Measurements from ENCODE around the gene PHAF1.
"Not testable (repeated sequence)": the region's sequence is repeated elsewhere in the genome, so short reads cannot be mapped to it uniquely, and the experiment has no call there.

The PHAF1 gene

DNA sequence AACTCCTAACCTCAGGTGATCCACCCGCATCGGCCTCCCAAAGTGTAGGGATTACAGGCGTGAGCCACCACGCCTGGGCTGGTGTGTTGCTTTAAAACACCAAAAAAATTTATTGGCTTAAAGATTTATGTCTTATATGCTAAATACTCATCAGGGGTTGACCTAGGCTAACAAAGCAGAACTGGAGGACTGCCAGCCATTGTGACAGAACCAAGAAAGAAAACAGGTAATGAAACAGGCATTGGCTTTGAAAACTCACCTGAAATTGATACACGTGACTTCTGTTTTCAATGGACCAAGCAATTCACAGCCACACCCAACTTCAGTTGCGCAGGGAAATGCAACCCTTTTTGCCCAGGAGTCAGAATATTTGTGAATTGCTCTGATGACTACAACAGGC, 4.9 kb upstream of the PHAF1 start:
- in situ Hi-C loops (cut with HindIII; ENCODE audit: low sequenced_read_pairs): no loop called here

DNA sequence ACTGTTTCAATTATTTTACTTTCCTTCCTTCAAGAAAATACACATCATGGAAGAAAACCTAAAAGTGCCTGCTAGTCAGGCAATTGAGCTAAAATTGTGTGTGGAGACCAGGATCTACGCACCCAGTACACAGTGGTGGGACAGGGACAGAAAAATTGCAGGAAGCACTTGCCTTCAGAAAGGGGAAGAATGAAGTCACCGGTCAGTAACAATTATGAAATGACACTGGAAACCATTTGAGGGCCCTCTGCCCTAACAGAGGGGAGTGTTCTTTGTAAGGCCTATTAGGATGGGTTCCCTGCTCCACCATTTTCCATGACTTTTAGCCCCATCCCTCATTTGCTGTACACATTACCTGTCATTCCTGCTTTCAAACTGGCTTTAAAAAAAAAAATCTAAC, 4.5 kb upstream of the PHAF1 start:
- in situ Hi-C loops (cut with HindIII; ENCODE audit: low sequenced_read_pairs): no loop called here

DNA sequence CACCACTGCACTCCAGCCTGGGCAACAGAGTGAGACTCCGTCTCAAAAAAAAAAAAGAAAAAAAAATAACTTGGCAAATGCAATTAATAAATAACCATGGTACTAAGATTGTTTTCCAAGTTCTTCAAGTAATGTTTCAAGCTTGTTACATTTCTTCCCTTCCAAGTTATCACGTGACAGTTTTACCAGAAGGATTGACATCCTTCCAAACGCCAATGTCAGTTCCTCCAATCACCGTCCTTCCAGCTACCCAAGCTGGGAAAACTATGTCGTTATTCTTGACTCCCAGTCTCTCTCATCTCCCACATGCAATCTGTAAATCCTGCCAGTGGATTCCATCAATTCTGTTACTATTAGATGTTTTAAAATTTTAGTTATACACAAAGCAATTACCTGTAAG, 3.9 kb upstream of the PHAF1 start:
- in situ Hi-C loops (cut with HindIII; ENCODE audit: low sequenced_read_pairs): no loop called here

DNA sequence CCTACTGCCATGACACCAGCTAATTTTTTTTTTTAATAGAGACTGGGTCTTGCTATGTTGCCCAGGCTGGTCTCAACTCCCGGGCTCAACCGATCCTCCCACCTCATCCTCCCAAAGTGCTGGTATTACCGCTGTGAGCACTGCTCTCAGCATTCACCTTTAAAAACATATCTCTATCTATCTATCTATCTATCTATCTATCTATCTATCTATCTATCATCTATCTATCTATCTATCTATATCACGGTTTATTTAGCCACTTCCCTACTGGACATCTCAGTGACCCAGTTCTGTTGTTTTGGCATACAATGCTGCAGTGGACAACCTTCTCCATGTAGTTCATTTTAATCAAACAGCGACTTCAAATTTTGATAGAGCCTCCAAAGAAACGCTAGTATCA, 1.3 kb upstream of the PHAF1 start:
- in situ Hi-C loops (cut with HindIII; ENCODE audit: low sequenced_read_pairs): no loop called here

DNA sequence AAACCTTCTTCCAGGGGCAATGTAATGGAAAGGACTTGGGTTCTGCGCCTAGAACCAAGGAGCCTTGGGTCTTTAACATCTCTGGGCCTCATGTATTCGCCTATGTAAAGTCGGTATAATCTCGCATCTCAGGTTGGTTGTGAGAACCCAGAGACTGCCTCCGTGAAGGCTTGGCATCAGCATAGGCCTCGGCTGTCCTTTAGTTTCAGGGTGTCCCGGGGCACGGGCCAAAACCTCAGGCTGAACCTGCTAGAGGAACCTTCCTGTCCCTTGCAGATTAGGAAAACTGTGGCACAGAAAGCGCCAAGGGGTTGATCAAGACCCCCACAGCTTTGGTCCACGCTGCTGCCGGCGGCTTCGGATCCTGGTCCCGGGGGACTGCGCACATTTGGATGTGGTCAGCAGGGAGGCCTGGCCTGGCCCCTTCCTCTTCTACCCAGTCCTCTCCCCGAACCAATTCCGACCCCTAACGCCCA, 772 bp upstream of the PHAF1 start:
- in situ Hi-C loops (cut with HindIII; ENCODE audit: low sequenced_read_pairs): no loop called here

DNA sequence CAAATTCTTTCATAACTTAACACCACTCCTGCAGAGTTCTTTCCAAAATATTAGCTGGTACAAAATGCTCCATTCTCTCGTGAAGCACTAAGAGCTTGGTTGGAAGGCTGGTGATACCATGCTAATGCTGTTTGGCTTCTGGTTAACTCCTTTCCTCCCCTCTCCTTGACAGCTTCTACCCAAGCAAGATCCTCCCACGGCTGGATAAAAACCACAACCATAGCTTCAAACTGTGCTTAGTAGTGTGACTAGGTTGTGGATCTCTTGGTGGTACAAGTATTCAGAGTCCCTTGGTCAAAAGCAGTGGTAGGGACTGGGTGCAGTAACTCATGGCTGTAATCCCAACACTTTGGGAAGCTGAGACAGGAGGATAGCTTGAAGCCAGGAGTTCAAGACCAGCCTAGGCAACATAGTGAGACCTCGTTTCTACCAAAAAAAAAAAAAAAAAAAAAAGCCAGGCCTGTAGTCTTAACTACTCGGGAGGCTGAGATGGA, 2.3 kb downstream of the PHAF1 start:
- in situ Hi-C loops (cut with HindIII; ENCODE audit: low sequenced_read_pairs): no loop called here

DNA sequence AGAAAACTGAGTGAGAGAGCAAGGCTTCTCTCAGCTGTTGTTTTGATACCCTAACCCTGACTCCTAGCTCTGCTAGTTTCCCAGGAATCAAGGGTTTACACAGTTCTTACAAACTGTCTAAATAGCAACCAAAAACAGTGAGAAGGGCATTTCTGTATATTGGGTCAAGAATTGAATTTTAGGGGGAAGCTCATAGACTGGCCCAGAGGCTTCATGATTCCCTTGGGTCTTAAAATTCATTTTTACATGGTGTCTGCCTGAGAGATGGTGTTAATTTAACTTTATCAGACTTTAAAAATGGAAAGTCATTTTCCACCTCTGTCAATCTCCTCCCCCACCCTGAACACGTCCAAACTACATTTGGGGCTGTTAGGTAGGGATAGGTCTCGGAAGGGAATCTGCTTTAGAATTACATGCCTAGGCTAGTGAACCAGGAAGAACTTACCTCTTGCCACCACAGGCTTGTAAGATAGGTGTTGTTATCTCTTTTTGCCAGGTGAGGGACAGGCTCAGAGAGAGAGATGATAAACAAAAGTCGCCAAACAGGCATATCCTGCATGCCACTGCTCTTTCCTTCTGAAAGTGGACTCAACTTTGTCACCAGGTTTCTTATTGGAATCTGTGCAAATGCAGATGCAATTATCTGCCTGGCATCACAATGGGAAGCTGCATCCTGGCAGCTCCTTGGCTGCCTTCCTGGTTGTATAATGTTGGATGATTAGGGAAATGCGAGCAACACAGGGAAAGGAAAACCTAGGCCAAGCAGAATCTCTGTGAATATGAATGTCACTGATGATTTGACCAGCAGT, 3.1 kb downstream of the PHAF1 start:
- in situ Hi-C loops (cut with HindIII; ENCODE audit: low sequenced_read_pairs): no loop called here

DNA sequence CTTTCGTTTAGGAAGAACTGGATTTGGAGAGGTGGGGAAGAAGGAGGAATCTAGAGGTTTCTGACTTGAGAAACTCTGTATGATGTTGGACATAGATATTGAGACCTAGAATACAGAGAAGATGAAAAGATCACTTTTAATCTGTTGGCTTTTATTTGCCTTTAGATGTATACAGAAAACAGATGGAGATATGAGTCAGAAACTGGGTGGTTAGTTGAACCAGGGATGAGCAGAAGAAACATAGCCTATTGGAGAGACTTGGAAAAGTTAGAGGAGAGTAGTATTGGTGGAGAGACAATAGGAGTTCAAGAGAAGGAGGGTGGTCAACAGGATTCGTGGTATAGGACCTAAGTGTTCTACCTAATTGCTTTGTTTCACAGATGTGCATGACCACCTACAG, 5.1 kb downstream of the PHAF1 start:
- in situ Hi-C loops (cut with HindIII; ENCODE audit: low sequenced_read_pairs): no loop called here

DNA sequence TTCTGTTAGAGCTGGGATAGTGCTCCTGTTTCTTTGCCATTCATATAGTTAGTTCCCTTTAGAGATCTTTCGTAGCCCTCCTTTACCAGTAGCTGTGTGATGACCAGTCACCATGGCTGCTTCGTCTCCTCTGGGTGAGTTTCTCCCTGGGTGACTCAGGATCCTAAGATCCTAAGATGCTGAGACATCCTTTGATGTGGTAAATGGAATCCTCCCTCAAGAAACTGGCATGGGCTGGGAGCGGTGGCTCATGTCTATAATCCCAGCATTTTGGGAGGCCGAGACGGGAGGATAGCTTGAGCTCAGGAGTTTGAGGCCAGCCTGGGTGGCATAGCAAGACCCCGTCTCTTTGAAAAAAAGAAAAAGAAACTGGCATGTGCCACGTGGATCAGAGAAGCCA, 5.9 kb downstream of the PHAF1 start:
- in situ Hi-C loops (cut with HindIII; ENCODE audit: low sequenced_read_pairs): no loop called here

DNA sequence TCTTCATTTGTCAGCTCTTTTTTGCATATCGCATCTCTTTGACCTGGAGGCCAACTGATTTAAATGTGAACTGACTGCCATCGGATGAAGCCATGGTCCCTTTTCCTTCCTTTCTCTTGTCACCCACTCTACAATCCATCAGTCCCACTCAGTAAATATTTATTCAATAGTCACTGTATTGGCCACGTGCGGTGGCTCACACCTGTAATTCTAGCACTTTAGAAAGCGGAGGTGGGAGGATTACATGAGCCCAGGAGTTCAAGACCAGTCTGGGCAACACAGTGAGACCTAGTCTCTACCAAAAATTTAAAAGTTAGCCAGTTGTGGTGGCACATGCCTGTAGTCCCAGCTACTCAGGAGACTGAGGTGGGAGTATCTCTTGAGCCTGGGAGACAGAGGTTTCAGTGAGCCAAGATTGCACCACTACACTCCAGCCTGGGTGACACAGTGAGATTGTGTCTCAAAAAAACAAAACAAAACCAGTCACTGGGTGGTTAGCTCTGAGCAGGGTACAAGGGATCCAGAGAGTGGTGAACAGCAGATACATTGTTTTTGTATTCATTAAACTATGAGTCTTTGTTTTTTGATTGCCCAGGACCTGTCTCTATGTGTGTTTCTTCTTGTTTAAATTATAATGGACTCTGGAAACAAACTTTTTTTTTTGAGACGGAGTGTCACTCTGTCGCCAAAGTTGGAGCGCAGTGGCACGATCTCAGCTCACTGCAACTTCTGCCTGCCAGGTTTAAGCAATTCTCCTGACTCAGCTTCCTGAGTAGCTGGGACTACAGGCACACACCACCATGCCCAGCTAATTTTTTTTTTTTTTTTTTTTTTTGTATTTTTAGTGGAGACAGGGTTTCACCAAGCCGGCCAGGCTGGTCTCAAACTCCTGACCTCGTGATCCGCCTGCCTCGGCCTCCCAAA, 6.9 kb downstream of the PHAF1 start:
- in situ Hi-C loops (cut with HindIII; ENCODE audit: low sequenced_read_pairs): no loop called here

DNA sequence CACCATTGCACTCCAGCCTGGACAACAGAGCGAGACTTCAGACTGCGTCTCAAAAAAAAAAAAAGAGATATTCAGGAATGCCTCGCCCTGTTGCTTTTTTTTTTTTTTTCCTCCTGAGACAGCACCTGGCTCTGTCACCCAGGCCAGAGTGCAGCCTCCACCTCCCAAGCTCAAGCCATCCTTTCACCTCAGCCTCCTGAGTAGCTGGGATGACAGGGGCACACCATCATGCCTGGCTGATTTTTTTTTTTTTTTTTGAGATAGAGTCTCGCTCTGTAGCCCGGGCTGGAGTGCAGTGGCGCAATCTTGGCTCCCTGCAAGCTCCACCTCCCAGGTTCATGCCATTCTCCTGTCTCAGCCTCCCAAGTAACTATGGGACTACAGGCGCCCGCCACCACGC, 8.0 kb downstream of the PHAF1 start:
- in situ Hi-C loops (cut with HindIII; ENCODE audit: low sequenced_read_pairs): no loop called here

DNA sequence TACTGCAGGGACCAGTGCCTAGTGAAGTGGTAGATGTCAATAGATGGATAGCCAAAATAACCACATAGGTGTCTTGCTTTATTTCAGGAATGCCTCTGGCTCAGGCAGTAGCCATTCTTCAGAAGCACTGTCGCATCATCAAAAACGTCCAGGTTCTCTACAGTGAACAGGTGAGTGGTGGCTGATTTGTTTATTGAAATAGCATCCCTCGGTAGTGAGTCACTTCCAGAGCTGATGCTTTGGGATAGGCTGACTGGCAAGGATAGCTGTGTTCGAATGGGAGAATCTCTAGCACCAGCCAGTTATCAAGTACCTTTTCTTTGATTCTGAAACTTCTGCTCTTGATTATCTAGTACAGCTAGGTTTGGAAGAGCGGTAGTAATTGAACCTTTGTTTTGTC, 10.3 kb downstream of the PHAF1 start:
- in situ Hi-C loops (cut with HindIII; ENCODE audit: low sequenced_read_pairs): no loop called here

DNA sequence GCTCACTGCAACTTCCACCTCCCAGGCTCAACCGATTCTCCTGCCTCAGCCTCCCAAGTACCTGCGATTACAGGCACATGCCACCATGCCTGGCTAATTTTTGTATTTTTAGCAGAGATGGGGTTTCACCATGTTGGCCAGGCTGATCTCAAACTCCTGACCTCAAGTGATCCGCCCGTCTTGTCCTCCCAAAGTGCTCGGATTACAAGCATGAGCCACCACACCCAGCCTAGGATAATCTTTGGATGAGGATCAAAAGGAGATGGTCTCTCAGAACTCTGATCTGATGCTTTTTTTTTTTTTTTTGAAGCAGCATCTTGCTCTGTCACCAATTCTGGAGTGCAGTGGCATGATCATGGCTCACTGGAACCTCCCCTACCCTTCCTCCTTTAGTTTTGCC, 13.1 kb downstream of the PHAF1 start:
- in situ Hi-C loops (cut with HindIII; ENCODE audit: low sequenced_read_pairs): not testable (repeated sequence)

DNA sequence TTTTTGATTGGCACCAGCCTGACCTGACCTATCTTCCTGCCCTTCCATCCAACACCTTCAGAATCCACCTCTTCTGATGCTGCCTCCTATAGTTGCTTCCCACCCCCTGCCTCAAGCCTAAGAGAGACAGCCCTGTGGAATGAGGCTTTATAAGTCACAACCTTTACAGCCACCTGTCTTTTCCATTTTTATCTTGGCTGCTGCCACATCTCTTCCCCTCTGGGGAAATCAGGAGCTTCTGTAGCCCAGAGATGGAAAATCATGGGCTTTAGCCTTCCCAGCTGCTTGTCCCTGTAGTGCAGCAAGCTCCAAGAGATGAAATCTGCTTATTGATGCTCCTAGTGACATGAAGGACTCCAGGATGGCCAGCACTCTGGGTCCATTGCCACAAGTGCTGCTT, 18.7 kb downstream of the PHAF1 start:
- in situ Hi-C loops (cut with HindIII; ENCODE audit: low sequenced_read_pairs): no loop called here

DNA sequence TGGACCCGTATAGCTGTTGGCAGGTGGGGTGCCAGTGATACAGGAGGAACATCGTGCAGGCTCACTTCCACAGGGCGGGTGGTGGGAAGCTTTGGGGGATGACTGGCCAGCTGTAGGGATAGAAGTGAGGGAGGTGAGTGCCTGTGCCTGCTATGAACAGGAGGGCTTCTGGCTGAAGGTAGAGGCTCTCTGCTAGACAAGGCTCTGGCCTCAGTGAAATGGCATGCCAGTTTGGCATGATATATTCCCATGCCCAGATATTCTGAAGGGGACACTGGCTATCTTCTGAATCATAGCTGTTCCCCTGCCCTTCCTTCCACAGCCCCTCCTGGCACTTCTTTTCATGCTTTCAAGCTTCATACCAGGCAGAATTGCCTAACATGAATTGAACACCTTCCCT, 19.1 kb downstream of the PHAF1 start:
- in situ Hi-C loops (cut with HindIII; ENCODE audit: low sequenced_read_pairs): no loop called here

DNA sequence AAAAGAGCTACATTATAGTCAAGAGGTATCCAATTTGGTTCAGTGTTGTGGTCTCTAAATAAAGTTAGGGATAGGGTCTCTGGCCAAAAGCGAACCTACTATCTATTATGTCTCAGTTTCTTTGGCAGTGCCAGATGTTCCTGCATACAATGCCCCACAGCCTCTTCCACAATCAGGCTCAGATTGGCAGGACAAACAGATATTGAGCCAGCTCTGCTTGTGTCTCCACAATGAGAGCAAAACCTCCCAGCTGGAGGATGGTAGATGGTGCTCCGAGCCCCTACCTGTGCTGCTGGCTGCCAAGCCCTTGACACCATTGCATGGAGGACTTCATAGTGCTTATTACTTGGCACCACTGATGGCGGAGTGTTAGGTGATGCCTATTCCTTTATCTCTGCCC, 19.7 kb downstream of the PHAF1 start:
- in situ Hi-C loops (cut with HindIII; ENCODE audit: low sequenced_read_pairs): no loop called here

DNA sequence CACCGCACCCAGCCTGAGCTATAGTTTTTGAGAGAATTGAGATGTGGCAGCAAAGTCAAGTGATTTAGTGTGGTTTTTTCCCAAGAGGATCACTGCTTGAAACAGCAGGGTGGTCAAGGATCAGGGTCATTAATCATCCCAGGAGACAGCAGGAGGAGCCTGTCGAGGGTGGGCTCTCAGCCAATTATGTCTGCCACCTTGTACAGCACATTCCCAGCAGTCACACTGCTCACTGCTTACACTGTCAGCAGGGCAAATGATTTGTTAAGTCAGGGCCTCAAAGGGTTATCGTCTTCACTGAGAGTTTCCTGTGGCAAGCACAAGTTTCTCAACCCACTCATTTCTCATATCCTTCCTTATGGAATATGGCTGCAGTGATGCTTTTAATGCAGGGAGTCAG, 27.9 kb downstream of the PHAF1 start:
- in situ Hi-C loops (cut with HindIII; ENCODE audit: low sequenced_read_pairs): no loop called here

DNA sequence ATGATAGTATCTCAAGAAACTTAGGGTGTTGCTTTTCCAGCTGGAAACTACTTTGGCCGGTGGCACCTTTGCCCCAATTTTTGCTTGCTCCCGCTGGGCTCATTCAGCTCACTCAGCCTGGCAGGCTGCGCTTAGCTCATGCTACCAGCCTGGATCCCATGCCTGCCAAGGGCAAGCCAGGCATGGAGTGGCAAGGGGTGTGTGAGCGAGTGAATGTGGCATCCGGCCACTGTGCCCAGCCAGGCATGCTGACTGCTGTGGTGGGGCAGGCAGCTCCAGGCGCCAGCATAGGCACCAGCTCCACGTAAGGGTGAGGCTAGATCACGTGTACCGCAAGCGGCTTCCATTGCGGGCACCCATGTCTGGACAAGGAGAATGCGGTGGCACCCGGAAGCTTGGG, 31.6 kb downstream of the PHAF1 start:
- in situ Hi-C loops (cut with HindIII; ENCODE audit: low sequenced_read_pairs): no loop called here

DNA sequence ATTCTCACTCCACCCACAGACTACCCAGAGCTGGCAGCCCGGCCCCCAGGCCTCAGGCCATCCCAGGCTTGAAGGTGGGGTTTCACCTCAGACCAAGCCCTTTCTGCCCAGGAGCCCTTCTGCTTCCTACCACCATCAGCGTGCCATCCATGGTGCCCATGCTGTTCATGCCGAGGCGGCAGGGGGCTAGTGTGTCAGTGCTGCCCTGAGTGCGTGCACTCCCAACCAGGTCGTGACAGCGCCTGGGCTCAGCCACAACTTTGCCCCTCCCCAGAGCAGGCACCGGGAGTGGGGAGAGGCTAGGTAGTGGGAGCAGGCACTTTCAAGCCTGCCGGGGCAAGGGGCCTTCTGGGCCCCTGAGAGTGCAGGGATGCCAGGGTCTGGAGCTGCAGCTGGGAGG, 32.6 kb downstream of the PHAF1 start:
- in situ Hi-C loops (cut with HindIII; ENCODE audit: low sequenced_read_pairs): no loop called here

DNA sequence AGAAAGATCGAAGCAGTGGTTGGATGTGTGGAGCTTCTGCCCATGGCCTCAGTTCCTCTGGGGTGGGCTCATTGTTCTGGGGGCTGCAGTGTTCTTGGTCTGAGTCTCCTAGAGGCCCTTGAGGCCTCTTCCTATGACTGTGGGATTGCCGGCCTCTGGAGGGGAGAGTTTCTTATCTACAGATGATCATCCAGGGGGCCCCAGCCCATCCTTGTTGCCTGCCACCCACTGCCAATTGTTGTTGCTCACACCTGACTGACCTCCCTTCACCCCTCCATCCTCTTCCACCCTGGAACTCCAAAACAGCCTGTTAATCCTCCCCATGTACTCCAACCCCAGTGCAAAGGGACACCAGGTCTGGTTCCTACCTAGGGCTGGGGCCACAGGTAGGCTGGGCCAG, 35.2 kb downstream of the PHAF1 start:
- in situ Hi-C loops (cut with HindIII; ENCODE audit: low sequenced_read_pairs): no loop called here

DNA sequence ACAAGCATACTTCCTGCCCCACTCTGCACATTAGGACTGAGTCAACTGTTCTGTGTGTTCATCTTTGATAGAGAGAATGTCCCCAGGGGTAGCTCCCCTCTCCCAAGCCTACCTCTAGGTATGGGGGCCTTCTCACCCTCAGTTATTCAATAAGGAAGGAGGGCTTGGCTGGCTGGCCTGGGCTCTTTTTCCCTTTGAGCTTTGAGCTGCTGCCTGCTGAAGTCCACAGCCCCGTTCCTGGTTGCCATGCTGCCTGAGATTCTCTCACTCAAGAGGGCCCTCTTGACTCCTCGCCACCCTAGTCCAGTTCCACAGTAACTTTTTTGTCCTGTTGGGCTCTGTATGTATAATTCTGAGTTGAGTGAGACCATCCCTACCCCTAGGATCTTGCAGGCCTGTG, 36.0 kb downstream of the PHAF1 start:
- in situ Hi-C loops (cut with HindIII; ENCODE audit: low sequenced_read_pairs): no loop called here

All from DLD1 (cell line).